PC-9 (cell line): ENCODE measurements around the gene GRM8.

Source experiments
- EZH2 ChIP-seq: fragments of 200-600 bp; sonication (generic); IDR thresholded peaks from 2 replicates; pipeline ENCODE4 v1.8.0; 2017; ENCODE audit warnings: antibody characterized with exemption, low read depth
- TF ChIP-seq, protein P1 (sequence below): fragments of 200-600 bp; sonication (generic); conservative IDR thresholded peaks from 2 replicates; pipeline ENCODE4 v1.6.1; 2017; ENCODE audit warnings: mixed run types, antibody characterized with exemption, mild to moderate bottlenecking, moderate library complexity

DNA sequence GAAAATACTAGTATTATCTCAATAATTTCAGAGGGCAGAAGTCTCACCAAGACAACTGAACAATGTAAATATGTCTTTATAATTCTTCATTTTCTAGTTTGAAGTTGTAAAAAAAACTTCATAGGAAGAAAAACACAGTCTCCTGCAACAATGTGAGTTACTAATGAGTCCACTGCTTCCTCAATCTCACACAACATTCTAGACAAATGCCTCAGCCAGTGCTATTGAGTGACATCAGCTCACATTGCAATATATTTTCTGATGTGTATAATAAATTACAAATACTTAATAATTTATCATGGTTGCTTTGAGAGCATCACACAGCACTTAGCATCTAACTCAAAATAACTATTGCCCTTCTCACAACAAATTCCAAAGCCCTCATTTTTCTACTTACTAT lies 321.2 kb downstream of the GRM8 start:
- TF ChIP-seq, protein P1, sequence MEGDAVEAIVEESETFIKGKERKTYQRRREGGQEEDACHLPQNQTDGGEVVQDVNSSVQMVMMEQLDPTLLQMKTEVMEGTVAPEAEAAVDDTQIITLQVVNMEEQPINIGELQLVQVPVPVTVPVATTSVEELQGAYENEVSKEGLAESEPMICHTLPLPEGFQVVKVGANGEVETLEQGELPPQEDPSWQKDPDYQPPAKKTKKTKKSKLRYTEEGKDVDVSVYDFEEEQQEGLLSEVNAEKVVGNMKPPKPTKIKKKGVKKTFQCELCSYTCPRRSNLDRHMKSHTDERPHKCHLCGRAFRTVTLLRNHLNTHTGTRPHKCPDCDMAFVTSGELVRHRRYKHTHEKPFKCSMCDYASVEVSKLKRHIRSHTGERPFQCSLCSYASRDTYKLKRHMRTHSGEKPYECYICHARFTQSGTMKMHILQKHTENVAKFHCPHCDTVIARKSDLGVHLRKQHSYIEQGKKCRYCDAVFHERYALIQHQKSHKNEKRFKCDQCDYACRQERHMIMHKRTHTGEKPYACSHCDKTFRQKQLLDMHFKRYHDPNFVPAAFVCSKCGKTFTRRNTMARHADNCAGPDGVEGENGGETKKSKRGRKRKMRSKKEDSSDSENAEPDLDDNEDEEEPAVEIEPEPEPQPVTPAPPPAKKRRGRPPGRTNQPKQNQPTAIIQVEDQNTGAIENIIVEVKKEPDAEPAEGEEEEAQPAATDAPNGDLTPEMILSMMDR = no peak
- no peak for TF ChIP-seq EZH2
